Lower leg skin (tissue), 3 donors: Measurements from ENCODE around the gene FAM78A.

Experiments used
- CTCF ChIP-seq, 3 donors: fragments of 450-650 bp; IDR thresholded peaks; one replicate each; pipeline ENCODE4 v1.5.1; 2016; ENCODE audit warnings: antibody characterized with exemption in 3 of 3, mild to moderate bottlenecking in 3 of 3, moderate library complexity in 2 of 3
- POLR2A ChIP-seq, 2 donors: fragments of 450-650 bp; IDR thresholded peaks; one replicate each; pipeline ENCODE4 v1.6.1; 2016 to 2017; ENCODE audit warnings: antibody characterized with exemption in 2 of 2, mild to moderate bottlenecking in 1 of 2, moderate library complexity in 1 of 2

- TF ChIP-seq CTCF (IDR thresholded peaks at IDR 0.05) (no peak), POLR2A (IDR thresholded peaks at IDR 0.05) (no peak)
Observed at GRCh38 chr9:131272212-131272611, 4.1 kb downstream of the FAM78A start.
